Measurements from ENCODE around the gene CERKL. TPM values are rescaled to one million over a fixed set of nuclear protein-coding genes. Genes with fewer than 3 reads are reported as not detected.

CERKL gene
- total and polyA plus RNA-seq, 12 donors: not detected

DNA sequence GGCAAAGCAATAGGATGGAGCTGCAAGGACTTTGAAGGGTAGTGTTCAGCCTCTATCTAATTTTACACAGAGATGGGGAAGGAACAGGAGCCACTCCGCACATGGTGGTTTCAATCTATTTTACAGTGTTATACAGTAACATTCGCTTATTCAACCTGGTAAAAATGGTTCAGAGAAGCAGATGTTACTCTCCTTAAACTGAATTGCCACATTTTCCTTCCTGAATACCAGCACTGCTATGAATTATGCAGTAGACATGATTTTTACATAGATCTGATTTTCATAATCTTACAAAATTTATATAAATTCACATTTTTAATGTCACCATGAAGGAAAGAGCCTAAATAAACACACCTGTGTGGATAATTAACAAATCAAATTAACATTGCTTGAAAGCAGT, 114.7 kb downstream of the CERKL start:
- H3K36me3 ChIP-seq: peaks cover 0 to 3% (median 0%) of the 10 kb centered on the region in 9 donors
- WGBS, 2 donors: 80 to 92% methylated on average over 2 of the region's 2 CpGs
- no peak for DNase-seq
- H3K4me3 ChIP-seq: no peak overlapping the region
- H3K27me3 ChIP-seq: peaks cover 0 to 6% (median 0%) of the 10 kb centered on the region in 7 donors
- H3K4me1 ChIP-seq: no peaks in the 10 kb centered on the region
- TF ChIP-seq, protein P1, sequence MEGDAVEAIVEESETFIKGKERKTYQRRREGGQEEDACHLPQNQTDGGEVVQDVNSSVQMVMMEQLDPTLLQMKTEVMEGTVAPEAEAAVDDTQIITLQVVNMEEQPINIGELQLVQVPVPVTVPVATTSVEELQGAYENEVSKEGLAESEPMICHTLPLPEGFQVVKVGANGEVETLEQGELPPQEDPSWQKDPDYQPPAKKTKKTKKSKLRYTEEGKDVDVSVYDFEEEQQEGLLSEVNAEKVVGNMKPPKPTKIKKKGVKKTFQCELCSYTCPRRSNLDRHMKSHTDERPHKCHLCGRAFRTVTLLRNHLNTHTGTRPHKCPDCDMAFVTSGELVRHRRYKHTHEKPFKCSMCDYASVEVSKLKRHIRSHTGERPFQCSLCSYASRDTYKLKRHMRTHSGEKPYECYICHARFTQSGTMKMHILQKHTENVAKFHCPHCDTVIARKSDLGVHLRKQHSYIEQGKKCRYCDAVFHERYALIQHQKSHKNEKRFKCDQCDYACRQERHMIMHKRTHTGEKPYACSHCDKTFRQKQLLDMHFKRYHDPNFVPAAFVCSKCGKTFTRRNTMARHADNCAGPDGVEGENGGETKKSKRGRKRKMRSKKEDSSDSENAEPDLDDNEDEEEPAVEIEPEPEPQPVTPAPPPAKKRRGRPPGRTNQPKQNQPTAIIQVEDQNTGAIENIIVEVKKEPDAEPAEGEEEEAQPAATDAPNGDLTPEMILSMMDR (IDR thresholded peaks at IDR 0.05): no peak
- no peak overlapping the region for H3K27ac ChIP-seq
- ATAC-seq: no peak
- H3K9me3 ChIP-seq: peaks cover 0 to 4% (median 0%) of the 10 kb centered on the region in 11 donors
- intact Hi-C loops (cut with DNase I): no loop called here

DNA sequence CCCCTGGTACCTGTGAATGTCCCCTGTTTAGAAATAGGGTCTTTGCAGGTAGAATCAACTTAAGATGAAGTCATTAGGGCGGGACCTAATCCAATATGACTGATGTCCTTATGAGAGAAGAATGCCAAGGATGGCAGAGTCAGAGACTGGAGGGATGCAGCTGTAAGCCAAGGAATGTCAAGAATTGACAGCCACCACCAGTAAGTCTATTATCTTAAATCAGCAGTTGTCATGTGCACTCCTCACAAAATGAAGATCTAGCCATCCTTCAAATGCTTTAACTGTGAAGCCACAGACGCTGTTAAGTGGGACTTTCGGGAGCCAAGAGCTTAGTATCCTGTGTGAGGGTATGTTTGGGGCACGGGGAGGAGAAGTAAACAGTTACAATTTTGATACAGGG, 116.5 kb downstream of the CERKL start:
- ATAC-seq (no peak), DNase-seq (no peak)
- no peak overlapping the region for H3K27ac ChIP-seq
- H3K4me1 ChIP-seq: no peaks in the 10 kb centered on the region
- TF ChIP-seq, protein P1 (IDR thresholded peaks at IDR 0.05): no peak
- peaks cover 0 to 4% (median 0%) of the 10 kb centered on the region in 11 donors for H3K9me3 ChIP-seq
- WGBS, 2 donors: 66 to 77% methylated on average over 4 of the region's 4 CpGs
- H3K36me3 ChIP-seq: peaks cover 0 to 20% (median 0%) of the 10 kb centered on the region in 9 donors
- H3K4me3 ChIP-seq: no peak overlapping the region
- intact Hi-C loops (cut with DNase I): no loop called here
- H3K27me3 ChIP-seq: peaks cover 0 to 6% (median 0%) of the 10 kb centered on the region in 7 donors

DNA sequence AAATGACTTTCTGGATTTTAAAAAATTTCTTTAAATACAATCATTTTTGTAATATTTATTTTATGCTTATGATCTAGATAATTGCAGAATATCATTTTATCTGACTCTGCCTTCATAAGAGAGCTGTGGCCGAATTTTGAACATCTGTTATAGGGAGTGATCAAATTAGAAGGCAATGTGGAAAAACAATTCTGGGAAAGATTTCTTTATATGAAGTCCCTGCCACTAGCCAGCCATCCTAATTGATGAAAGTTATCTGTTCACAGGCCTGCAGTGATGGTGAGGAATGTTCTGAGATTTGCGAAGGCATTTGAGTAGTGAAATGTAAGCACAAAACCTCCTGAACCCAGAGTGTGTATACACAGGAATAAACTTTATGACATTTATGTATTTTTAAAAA, 120.2 kb downstream of the CERKL start:
- WGBS, 2 donors: 86 to 88% methylated on average over 2 of the region's 2 CpGs
- Histone ChIP-seq H3K4me3 (no peak overlapping the region), H3K36me3 (peaks cover 0 to 44% (median 0%) of the 10 kb centered on the region in 9 donors), H3K9me3 (no peaks in the 10 kb centered on the region), H3K27ac (no peak overlapping the region), H3K27me3 (peaks cover 0 to 3% (median 0%) of the 10 kb centered on the region in 7 donors), H3K4me1 (no peaks in the 10 kb centered on the region)
- TF ChIP-seq, protein P1 (IDR thresholded peaks at IDR 0.05): no peak
- no peak for ATAC-seq
- intact Hi-C loops (cut with DNase I): no loop called here
- no peak for DNase-seq

DNA sequence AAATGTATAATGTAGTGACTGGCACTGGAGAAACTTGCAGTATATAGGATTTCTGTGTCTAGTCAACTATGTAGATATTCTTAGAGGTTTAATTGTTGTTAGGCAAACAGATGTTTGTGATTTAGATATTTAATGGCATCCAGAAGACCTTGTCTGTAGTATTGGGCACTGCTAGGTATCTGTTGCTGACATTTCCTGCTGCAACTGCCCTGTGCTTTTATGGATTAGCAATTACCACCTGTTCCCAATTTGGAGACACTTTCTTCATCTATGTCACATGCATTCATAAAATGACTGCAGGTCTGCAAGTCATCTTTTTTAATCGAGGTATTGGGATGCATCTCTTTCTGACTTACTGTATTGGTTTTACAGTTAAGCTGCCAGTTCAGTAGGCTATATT, 128.5 kb downstream of the CERKL start:
- ATAC-seq: no peak
- WGBS, 2 donors: 82 to 90% methylated on average over 1 of the region's 1 CpG

More for the DNA sequence above, 128.5 kb downstream of the CERKL start:
- Histone ChIP-seq H3K27me3 (no peaks in the 10 kb centered on the region), H3K4me1 (no peaks in the 10 kb centered on the region), H3K4me3 (no peak overlapping the region), H3K36me3 (peaks cover 0 to 82% (median 0%) of the 10 kb centered on the region in 9 donors), H3K9me3 (no peaks in the 10 kb centered on the region), H3K27ac (no peak overlapping the region)
- TF ChIP-seq, protein P1 (IDR thresholded peaks at IDR 0.05): no peak
- no peak for DNase-seq
- intact Hi-C loops (cut with DNase I): no loop called here
